ENCODE measurements around the gene ERBB2.
"Not testable (repeated sequence)": the region's sequence is repeated elsewhere in the genome, so short reads cannot be mapped to it uniquely, and the experiment has no call there.

The ERBB2 gene

GRCh38 chr17:39725923-39726322 lies 26.1 kb downstream of the ERBB2 start:
- not testable (repeated sequence) for DNase-seq (ENCODE audit: low read depth)

GRCh38 chr17:39726617-39727016 lies 26.8 kb downstream of the ERBB2 start:
- no peak for DNase-seq (ENCODE audit: low read depth)

GRCh38 chr17:39727556-39727955 lies 27.7 kb downstream of the ERBB2 start:
- no peak for DNase-seq (ENCODE audit: low read depth)

GRCh38 chr17:39729280-39729851 lies 29.5 kb downstream of the ERBB2 start:
- no peak for DNase-seq (ENCODE audit: low read depth)

- peak; percentile 54 for DNase-seq (ENCODE audit: low read depth)
Measured at GRCh38 chr17:39730095-39730921, 30.4 kb downstream of the ERBB2 start, which contains the start of gene MIEN1. MIEN1 (minus strand) TSS chr17:39730532; CDS start chr17:39730495, 37 bp downstream.

- DNase-seq (ENCODE audit: low read depth): no peak
Measured at GRCh38 chr17:39732586-39732985, 32.7 kb downstream of the ERBB2 start.

GRCh38 chr17:39735882-39736281 lies 36.0 kb downstream of the ERBB2 start:
- no peak for DNase-seq (ENCODE audit: low read depth)

GRCh38 chr17:39736319-39737165 lies 36.7 kb downstream of the ERBB2 start:
- DNase-seq (ENCODE audit: low read depth): no peak

GRCh38 chr17:39737206-39737759 lies 37.4 kb downstream of the ERBB2 start:
- no peak for DNase-seq (ENCODE audit: low read depth)

- no peak for DNase-seq (ENCODE audit: low read depth)
Measured at GRCh38 chr17:39737760-39738567, 38.1 kb downstream of the ERBB2 start, which contains the start of gene GRB7. GRB7 (plus strand) TSS chr17:39737938; CDS start chr17:39742302, 4,364 bp downstream.

GRCh38 chr17:39738568-39738901 lies 38.7 kb downstream of the ERBB2 start:
- no peak for DNase-seq (ENCODE audit: low read depth)

GRCh38 chr17:39738983-39739884 lies 39.4 kb downstream of the ERBB2 start:
- DNase-seq (ENCODE audit: low read depth): no peak

GRCh38 chr17:39739885-39740356 lies 40.1 kb downstream of the ERBB2 start:
- DNase-seq (ENCODE audit: low read depth): no peak

- peak; percentile 70 for DNase-seq (ENCODE audit: low read depth)
Measured at GRCh38 chr17:39740357-39741111, 40.7 kb downstream of the ERBB2 start.

GRCh38 chr17:39742126-39742855 lies 42.4 kb downstream of the ERBB2 start:
- DNase-seq (ENCODE audit: low read depth): no peak

GRCh38 chr17:39742856-39743436 lies 43.1 kb downstream of the ERBB2 start:
- no peak for DNase-seq (ENCODE audit: low read depth)

GRCh38 chr17:39744075-39744835 lies 44.4 kb downstream of the ERBB2 start:
- no peak for DNase-seq (ENCODE audit: low read depth)

- no peak for DNase-seq (ENCODE audit: low read depth)
Measured at GRCh38 chr17:39744836-39745215, 45.0 kb downstream of the ERBB2 start.
